HEK293T (cell line): ENCODE measurements around the gene AFF4.

Experiments
- CTCF ChIA-PET: fragments of 350-600 bp; formaldehyde crosslinking; extraction: SDS; loops from one replicate; lab custom pipeline; 2021; ENCODE audit warnings: antibody characterized with exemption, inconsistent platforms; lab: Yijun Ruan, JAX
- POLR2A ChIA-PET: fragments of 350-600 bp; formaldehyde crosslinking; extraction: SDS; loops from one replicate; lab custom pipeline; 2020; ENCODE audit warnings: antibody characterized with exemption, inconsistent platforms; lab: Yijun Ruan, JAX
- DNase-seq: peaks from one replicate; pipeline ENCODE4 v3.0.0; 2012; ENCODE audit warnings: mixed read lengths; ENCODE audit errors: extremely low spot score
- ARNT ChIP-seq: fragments of 450-650 bp; IDR thresholded peaks from 2 replicates; pipeline ENCODE4 v1.6.1; 2017; ENCODE audit warnings: mild to moderate bottlenecking
- BHLHE40 ChIP-seq: fragments of 450-650 bp; IDR thresholded peaks from 2 replicates; pipeline ENCODE4 v1.6.1; 2016; ENCODE audit warnings: mild to moderate bottlenecking, moderate library complexity, borderline replicate concordance
- CTBP1 ChIP-seq: fragments of 450-650 bp; IDR thresholded peaks from 2 replicates; pipeline ENCODE4 v1.6.1; 2016; ENCODE audit warnings: borderline replicate concordance
- ELF4 ChIP-seq: fragments of 450-650 bp; IDR thresholded peaks from 2 replicates; pipeline ENCODE4 v1.6.1; 2017; ENCODE audit warnings: antibody characterized with exemption
- FOXA1 ChIP-seq: fragments of 450-650 bp; IDR thresholded peaks from 2 replicates; pipeline ENCODE4 v1.6.1; 2016; ENCODE audit warnings: mild to moderate bottlenecking
- FOXK2 ChIP-seq: fragments of 450-650 bp; IDR thresholded peaks from 2 replicates; pipeline ENCODE4 v1.6.1; 2016; ENCODE audit warnings: mild to moderate bottlenecking
- FOXM1 ChIP-seq: fragments of 450-650 bp; IDR thresholded peaks from 2 replicates; pipeline ENCODE4 v1.6.1; 2017; ENCODE audit warnings: mild to moderate bottlenecking, borderline replicate concordance
- HDGF ChIP-seq: fragments of 450-650 bp; IDR thresholded peaks from 2 replicates; pipeline ENCODE4 v1.6.1; 2017; ENCODE audit warnings: antibody characterized with exemption, borderline replicate concordance
- L3MBTL2 ChIP-seq: fragments of 450-650 bp; conservative IDR thresholded peaks from 2 replicates; pipeline ENCODE4 v1.6.1; 2016; ENCODE audit warnings: mild to moderate bottlenecking
- LEF1 ChIP-seq: fragments of 450-650 bp; IDR thresholded peaks from 2 replicates; pipeline ENCODE4 v1.6.1; 2017; ENCODE audit warnings: mild to moderate bottlenecking, borderline replicate concordance
- NFRKB ChIP-seq: fragments of 450-650 bp; IDR thresholded peaks from 2 replicates; pipeline ENCODE4 v1.6.1; 2016; ENCODE audit warnings: mild to moderate bottlenecking, moderate library complexity
- SP1 ChIP-seq: fragments of 450-650 bp; IDR thresholded peaks from 2 replicates; pipeline ENCODE4 v1.6.1; 2017
- SUZ12 ChIP-seq: fragments of 450-650 bp; IDR thresholded peaks from 2 replicates; pipeline ENCODE4 v1.6.1; 2016; ENCODE audit warnings: mild to moderate bottlenecking
- TARDBP ChIP-seq: fragments of 450-650 bp; IDR thresholded peaks from 2 replicates; pipeline ENCODE4 v1.6.1; 2016
- ZNF384 ChIP-seq: fragments of 450-650 bp; IDR thresholded peaks from 2 replicates; pipeline ENCODE4 v1.6.1; 2016
- TF ChIP-seq, protein P1 (sequence below): fragments of 450-650 bp; IDR thresholded peaks from 2 replicates; pipeline ENCODE4 v1.6.1; 2016

The AFF4 gene

DNA sequence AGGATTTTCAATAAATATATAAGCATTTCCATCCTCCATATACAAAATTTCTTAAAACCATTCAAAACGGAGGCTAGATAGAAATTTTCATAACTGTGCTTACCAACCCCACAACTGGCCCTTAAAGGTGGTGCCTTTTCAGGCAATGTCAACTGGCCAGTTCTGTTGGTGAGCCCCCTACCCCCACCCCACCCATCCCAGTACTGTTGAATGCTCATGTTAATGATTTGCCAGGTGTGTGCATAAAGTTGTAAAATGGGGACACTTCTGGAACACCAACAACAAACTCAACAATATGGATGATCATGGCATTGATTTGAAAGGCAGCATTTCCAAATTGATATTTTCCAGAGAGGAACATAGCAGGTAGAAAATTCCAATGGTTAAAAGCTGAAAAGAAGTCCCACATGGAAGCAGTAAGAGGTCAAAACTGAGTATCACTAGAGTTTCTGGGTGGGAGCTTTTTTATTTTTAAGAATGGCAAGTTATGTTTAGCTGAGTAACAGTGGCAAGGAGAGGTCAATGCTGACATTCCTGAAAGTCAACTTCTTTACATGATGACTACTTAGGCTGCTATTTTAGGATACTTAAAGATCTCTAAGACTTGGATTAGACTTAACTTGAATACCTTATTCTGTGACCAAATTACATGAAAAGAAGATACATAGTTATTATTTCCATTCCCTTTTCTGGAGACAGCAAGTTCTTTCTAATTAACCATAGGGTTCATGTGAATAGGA lies 87.2 kb downstream of the AFF4 start:
- no peak for TF ChIP-seq ARNT
- TF ChIP-seq, protein P1, sequence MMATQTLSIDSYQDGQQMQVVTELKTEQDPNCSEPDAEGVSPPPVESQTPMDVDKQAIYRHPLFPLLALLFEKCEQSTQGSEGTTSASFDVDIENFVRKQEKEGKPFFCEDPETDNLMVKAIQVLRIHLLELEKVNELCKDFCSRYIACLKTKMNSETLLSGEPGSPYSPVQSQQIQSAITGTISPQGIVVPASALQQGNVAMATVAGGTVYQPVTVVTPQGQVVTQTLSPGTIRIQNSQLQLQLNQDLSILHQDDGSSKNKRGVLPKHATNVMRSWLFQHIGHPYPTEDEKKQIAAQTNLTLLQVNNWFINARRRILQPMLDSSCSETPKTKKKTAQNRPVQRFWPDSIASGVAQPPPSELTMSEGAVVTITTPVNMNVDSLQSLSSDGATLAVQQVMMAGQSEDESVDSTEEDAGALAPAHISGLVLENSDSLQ, result no peak
- no peak for TF ChIP-seq SP1
- no peak for TF ChIP-seq L3MBTL2
- TF ChIP-seq FOXK2, result no peak
- TF ChIP-seq NFRKB, result no peak
- no peak for TF ChIP-seq HDGF
- no peak for TF ChIP-seq ELF4
- TF ChIP-seq FOXM1, result no peak
- no peak for TF ChIP-seq BHLHE40
- TF ChIP-seq FOXA1, result no peak
- TF ChIP-seq TARDBP, result no peak
- no peak for TF ChIP-seq CTBP1
- TF ChIP-seq SUZ12, result no peak
- no peak for TF ChIP-seq ZNF384
- TF ChIP-seq LEF1, result no peak
- CTCF ChIA-PET, result interaction anchor here (0.6 kb wide), 1 partner anchor 296 kb away, joined by 3 read pairs; no protein-coding TSS in a partner anchor
- no peak for DNase-seq
- POLR2A ChIA-PET, result interaction anchor here (4.0 kb wide), 1 partner anchor 9 kb away, joined by 20 read pairs; the partner anchor contains the start of genes GDF9 and UQCRQ

DNA sequence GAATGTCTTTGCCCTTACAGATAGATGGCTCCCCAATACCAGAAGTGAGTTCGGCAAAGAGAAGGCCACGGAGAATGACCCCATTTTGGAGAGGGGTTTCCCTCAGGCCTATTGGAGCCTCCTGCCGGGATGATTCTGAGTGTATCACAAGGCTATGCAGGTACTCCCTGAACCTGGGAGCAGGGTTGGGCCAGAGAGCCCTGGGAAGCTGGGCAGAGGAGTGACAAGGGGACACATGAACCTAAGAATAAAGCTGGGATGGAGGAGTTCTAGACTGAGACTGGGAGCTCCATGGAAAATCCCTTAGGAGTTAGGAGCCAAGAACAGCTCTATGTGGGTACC lies 89.5 kb downstream of the AFF4 start:
- no peak for TF ChIP-seq CTBP1
- no peak for TF ChIP-seq FOXK2
- TF ChIP-seq BHLHE40, result no peak
- TF ChIP-seq LEF1, result no peak
- no peak for TF ChIP-seq FOXA1
- no peak for TF ChIP-seq HDGF
- TF ChIP-seq NFRKB, result no peak
- no peak for TF ChIP-seq SUZ12
- TF ChIP-seq, protein P1, result no peak
- no peak for TF ChIP-seq FOXM1
- TF ChIP-seq TARDBP, result no peak
- no peak for TF ChIP-seq ARNT
- TF ChIP-seq L3MBTL2, result no peak
- no peak for TF ChIP-seq ZNF384
- no peak for TF ChIP-seq ELF4
- TF ChIP-seq SP1, result no peak
- POLR2A ChIA-PET, result no interaction called here
- no peak for DNase-seq
- CTCF ChIA-PET, result interaction anchor here (0.6 to 1.5 kb wide), 2 partner anchors 9 to 127 kb away, joined by 4 read pairs; no protein-coding TSS in a partner anchor

DNA sequence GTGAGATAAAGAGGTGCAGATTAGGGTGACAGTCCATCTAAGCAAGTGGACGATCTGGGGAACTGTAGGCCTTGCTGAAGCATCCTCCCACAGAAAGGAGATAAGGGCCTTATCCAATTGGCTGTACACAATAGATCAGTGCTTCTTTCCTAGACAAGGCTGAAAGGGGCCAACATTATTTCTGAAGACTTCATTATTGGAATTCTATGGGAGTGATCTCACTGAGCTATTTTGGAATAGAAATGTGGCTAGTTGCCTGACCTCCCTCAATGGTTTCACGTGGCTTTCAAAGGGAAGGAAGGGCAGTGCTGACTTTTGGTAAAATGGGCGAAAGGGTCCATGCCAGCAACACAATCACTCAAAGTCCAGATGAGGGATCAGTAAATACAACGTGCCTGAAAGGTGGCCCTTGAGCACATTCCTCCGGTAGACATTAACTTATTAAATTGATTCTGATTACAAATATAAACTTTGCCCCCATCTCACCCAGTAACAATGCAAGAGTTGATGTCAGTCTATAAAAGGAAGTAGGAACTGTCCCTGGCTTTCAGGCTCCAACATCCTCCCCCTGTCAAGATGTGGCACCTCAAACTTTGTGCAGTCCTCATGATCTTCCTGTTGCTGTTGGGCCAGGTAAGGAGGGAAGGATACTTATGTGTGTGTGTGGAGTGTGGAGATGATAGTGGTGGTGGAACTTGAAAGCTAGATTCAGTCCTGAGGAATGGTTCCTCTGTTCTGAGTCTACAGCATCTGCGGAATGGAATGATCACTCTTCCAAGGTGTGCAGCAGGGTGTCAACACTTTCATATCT lies 90.1 kb downstream of the AFF4 start, which contains the start of gene LEAP2:
TSS of gene LEAP2 (plus strand) at position 550 of the 811 bp plus-strand sequence. CDS start at position 577, 27 bp downstream.
- DNase-seq, result no peak
- TF ChIP-seq CTBP1, result no peak
- no peak for TF ChIP-seq SUZ12
- TF ChIP-seq ELF4, result no peak
- POLR2A ChIA-PET, result interaction anchor here (1.6 kb wide), 1 partner anchor 43 kb away, joined by 4 read pairs; the partner anchor contains the start of gene SHROOM1
- CTCF ChIA-PET, result interaction anchor here (1.5 kb wide), 1 partner anchor 10 kb away, joined by 4 read pairs; no protein-coding TSS in a partner anchor

DNA sequence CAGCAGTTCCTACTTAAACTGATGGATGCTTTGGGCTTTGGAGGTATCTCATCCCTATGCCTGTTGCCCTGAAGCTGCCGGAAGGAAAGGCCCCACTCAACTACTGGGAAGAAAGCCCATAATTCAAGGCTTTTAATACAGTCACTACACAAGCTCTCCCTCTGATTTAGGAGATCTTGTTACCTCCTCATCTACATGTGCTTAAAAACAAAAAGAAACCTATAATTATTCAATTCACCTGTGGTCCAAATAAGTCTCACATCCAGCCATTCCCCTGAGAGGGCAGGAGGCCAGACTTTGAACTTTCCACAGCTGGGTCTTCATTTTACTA lies 90.7 kb downstream of the AFF4 start:
- TF ChIP-seq TARDBP (no peak), HDGF (no peak), ELF4 (no peak), L3MBTL2 (no peak), FOXA1 (no peak), LEF1 (no peak), SUZ12 (no peak), ARNT (no peak), NFRKB (no peak), BHLHE40 (no peak), SP1 (no peak), CTBP1 (no peak), FOXK2 (no peak), FOXM1 (no peak), ZNF384 (no peak)
- TF ChIP-seq, protein P1, result no peak
- CTCF ChIA-PET, result no interaction called here
- POLR2A ChIA-PET, result interaction anchor here (1.6 kb wide), 1 partner anchor 42 kb away, joined by 4 read pairs; the partner anchor contains the start of gene SHROOM1

DNA sequence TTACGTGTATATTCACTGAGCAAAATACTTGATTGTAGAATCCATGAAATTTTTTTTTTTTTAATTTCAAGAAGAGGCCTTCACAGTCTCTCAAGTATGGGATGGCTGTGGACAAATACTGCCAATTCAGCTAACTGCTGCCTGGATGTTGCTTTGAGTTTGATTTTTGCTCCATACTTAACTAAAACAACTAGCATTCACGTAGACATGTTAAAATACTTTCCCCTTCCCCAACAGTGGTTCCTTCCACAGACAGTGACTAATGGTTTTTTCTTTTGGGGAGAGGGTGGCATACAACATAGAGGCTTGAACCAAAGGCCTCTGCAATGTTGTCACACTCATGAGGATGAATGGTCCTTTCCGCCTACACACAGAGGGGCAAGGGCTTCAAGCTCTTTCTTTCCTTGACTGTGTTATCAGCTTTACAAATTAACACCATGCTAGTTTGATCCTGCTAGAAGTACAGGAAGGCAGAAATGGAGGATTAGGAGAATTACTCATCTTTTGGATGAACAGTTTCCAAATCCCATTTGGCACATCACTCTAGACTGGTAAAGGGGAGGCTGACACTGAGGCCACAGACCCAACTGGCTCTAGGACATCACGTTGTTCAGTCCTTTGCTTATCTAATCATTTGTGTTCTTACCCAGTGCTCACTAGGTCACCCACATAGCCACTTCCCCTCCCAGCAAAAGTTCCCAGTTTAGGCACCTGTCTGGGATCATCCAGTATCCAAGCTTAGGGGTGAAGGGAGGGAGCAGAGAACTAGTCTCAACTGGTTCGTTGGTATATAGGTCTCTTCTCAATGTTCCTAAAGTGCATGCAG lies 91.8 kb downstream of the AFF4 start:
- TF ChIP-seq ZNF384 (no peak), ELF4 (no peak), NFRKB (no peak), ARNT (no peak), L3MBTL2 (no peak), BHLHE40 (no peak), SUZ12 (no peak), FOXK2 (no peak), FOXM1 (no peak), LEF1 (no peak)
- DNase-seq, result no peak
- POLR2A ChIA-PET, result interaction anchor here (0.8 to 1.6 kb wide), 4 partner anchors 12 to 134 kb away, joined by 3 to 4 read pairs (median 4); partner anchors contain the start of genes KIF3A and SHROOM1
- CTCF ChIA-PET, result interaction anchor here (1.0 kb wide), 1 partner anchor 11 kb away, joined by 5 read pairs; no protein-coding TSS in a partner anchor

More for the DNA sequence above, 90.7 kb downstream of the AFF4 start:
- no peak for DNase-seq
